HG03432 (cell line): ENCODE results near the gene RUNDC1.
A peak's percentile ranks its signal among the peaks of the same experiment; 100 is the strongest.
"Not testable (repeated sequence)": the region's sequence is repeated elsewhere in the genome, so short reads cannot be mapped to it uniquely, and the experiment has no call there.

Experiments
- ATAC-seq: cut with Tn5 transposase; IDR thresholded peaks from one replicate; pipeline ENCODE4 v1.9.1; 2021; ENCODE audit warnings: mild to moderate bottlenecking, moderate library complexity; ENCODE audit not compliant: unreplicated experiment

RUNDC1 gene

GRCh38 chr17:42980274-42980765 is at the start of gene RUNDC1:
Gene RUNDC1, plus strand, starts transcription at chr17:42980565. Its CDS starts 12 bp downstream, at chr17:42980577.
- peak; percentile 77 for ATAC-seq

- ATAC-seq, result no peak
Observed at GRCh38 chr17:42937712-42938596, 42.4 kb upstream of the RUNDC1 start.

GRCh38 chr17:42944211-42944610 is 36.2 kb upstream of the RUNDC1 start:
- ATAC-seq, result no peak

GRCh38 chr17:42946812-42947211 is 33.6 kb upstream of the RUNDC1 start:
- no peak for ATAC-seq

- ATAC-seq, result no peak
Observed at GRCh38 chr17:42950044-42950783, 30.2 kb upstream of the RUNDC1 start.

GRCh38 chr17:42953669-42954068 is 26.7 kb upstream of the RUNDC1 start:
- no peak for ATAC-seq

GRCh38 chr17:42964161-42964932 is 16.0 kb upstream of the RUNDC1 start, which contains the start of gene AARSD1:
Gene AARSD1, minus strand, starts transcription at chr17:42964454. Its CDS starts 14 bp downstream, at chr17:42964440.
- peak; percentile 84 for ATAC-seq

- no peak for ATAC-seq
Observed at GRCh38 chr17:42967925-42968324, 12.4 kb upstream of the RUNDC1 start.

- ATAC-seq, result no peak
Observed at GRCh38 chr17:42969001-42969581, 11.3 kb upstream of the RUNDC1 start.

- ATAC-seq, result no peak
Observed at GRCh38 chr17:42971589-42971988, 8.8 kb upstream of the RUNDC1 start.

- not testable (repeated sequence) for ATAC-seq
Observed at GRCh38 chr17:42973323-42973722, 7.0 kb upstream of the RUNDC1 start.

- ATAC-seq, result no peak
Observed at GRCh38 chr17:42975265-42975664, 5.1 kb upstream of the RUNDC1 start.

GRCh38 chr17:42975701-42976100 is 4.7 kb upstream of the RUNDC1 start:
- not testable (repeated sequence) for ATAC-seq

- ATAC-seq, result peak; percentile 40
Observed at GRCh38 chr17:42979511-42980273, 673 bp upstream of the RUNDC1 start, which contains the start of gene PTGES3L. Gene PTGES3L, minus strand, starts transcription at chr17:42980080. Its CDS starts 27 bp downstream, at chr17:42980053.

- peak; percentile 45 for ATAC-seq
Observed at GRCh38 chr17:42980766-42981397, 517 bp downstream of the RUNDC1 start.

- no peak for ATAC-seq
Observed at GRCh38 chr17:42982266-42982665, 1.9 kb downstream of the RUNDC1 start.

- no peak for ATAC-seq
Observed at GRCh38 chr17:42985225-42985624, 4.9 kb downstream of the RUNDC1 start.

- no peak for ATAC-seq
Observed at GRCh38 chr17:42989141-42989540, 8.8 kb downstream of the RUNDC1 start.
